ENCODE measurements around the gene FCER2. TPM values are rescaled to one million over a fixed set of nuclear protein-coding genes. Genes with fewer than 3 reads are reported as not detected.

The FCER2 gene
- total RNA-seq, 8 experiments from 2014 or later: 0.11 to 0.59 (median 0.32) TPM; not detected in 1

DNA sequence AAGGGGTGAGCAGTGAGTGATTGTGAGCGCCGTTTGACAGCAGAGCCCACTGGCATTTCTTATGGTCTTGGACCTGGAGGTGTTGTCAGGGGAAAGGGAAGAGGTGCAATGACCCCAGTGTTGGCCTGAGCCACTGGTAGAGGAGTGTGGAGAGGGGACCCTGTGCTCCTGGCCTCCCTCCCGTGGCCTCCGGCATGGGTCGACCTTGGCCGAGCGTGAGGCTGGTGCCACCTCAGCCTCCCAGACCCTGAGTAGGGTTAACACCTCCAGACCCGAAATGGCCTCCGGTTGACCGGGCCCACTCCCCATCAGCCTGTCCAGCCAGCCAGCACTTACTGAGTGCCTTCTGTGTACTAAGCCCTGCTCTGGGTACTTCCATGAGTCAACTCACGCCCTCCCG lies 14.8 kb downstream of the FCER2 start:
- Histone ChIP-seq H3K4me1 (replicated peaks in 1 of 2) (no peaks in the 10 kb centered on the region), H3K4me3 (no peak overlapping the region), H3K27ac (no peak overlapping the region)
- ATAC-seq (replicated peaks in 6 of 8): peak in 2 of 8 experiments; percentile 15 to 20
- 0 to 100% (median 86%) methylated on average over 1 to 8 of the region's 12 CpGs; no CpG with 5 or more reads in 6 of the 10 experiments for WGBS, 10 experiments
- in situ Hi-C loops (cut with MboI; ENCODE audit: low pct_unique_long_range_greater_than_20kb in 2 of 9, low sequenced_read_pairs in 9 of 9, unreplicated experiment in 9 of 9): no loop called here

DNA sequence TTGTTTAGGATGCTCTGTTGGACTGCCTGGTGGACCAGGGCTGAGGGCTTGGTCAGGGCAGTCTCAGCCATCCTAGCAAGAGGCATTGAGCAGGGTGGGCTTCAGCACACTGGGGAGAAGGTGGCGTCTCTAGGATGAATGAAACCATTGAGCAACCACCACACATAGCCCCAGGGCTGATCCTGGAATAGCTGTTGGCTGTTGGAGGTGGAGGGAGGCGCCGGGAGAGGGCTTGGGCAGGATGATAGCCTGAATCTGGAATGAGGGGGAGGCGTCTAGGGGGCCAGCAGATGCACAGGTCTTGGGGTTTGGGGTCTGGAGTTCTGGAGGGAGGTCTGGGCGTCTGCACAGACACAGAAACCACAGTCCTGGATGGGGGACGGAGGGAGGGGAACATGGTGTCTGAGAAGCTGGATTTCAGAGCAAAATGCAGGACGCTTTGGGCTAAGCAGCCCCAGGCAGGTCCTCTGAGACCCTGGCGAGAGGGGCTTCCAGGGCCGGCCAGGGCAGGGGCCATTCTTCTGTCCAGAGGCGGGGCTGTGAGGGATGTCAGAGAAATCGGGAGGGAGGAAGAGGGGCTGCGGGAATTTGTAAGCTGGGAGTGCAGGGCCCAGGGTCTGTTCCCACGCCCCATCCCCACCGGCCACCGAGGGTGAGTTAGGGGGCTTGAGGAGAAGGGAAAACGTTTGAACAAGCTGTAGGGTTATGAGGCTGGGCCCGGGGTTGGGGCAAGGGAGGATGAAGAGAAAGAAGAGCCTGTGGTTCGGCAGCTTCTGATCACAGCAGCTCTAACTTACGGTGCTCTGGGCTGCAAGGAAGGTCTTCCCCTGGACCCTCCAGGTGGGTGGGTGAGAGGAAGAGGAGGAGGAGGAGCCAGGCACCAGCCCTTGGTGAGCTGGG lies 16.1 kb downstream of the FCER2 start:
- no peak for ATAC-seq (replicated peaks in 6 of 8)
- in situ Hi-C loops (cut with MboI; ENCODE audit: low pct_unique_long_range_greater_than_20kb in 2 of 9, low sequenced_read_pairs in 9 of 9, unreplicated experiment in 9 of 9): no loop called here

DNA sequence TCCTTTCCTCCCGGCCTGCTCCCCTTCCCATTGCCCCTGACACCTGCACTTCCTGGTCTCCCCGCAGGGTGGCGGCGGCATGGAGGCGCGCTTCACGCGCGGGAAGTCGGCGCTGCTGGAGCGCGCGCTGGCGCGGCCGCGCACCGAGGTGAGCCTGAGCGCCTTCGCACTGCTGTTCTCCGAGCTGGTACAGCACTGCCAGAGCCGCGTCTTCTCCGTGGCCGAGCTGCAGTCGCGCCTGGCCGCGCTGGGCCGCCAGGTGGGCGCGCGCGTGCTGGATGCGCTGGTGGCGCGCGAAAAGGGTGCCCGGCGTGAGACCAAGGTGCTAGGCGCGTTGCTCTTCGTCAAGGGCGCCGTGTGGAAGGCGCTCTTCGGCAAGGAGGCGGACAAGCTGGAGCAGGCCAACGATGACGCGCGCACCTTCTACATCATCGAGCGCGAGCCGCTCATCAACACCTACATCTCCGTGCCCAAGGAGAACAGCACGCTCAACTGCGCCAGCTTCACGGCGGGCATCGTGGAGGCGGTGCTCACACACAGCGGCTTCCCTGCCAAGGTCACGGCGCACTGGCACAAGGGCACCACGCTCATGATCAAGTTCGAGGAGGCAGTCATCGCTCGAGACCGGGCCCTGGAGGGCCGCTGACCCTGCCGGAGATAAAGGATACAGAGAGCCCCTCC lies 19.6 kb downstream of the FCER2 start:
- in situ Hi-C loops (cut with MboI; ENCODE audit: low pct_unique_long_range_greater_than_20kb in 2 of 9, low sequenced_read_pairs in 9 of 9, unreplicated experiment in 9 of 9): no loop called here
- 92 to 100% (median 99%) methylated on average over 1 to 28 of the region's 74 CpGs; no CpG with 5 or more reads in 5 of the 10 experiments for WGBS, 10 experiments
- no peak for ATAC-seq (replicated peaks in 6 of 8)
- H3K4me1 ChIP-seq (replicated peaks in 1 of 2): peaks cover 10 to 11% of the 10 kb centered on the region in 2 donors
- H3K27ac ChIP-seq: no peak overlapping the region
- H3K4me3 ChIP-seq: peak overlapping the region in 2 of 5 donors; percentile 95 to 97

More for the DNA sequence above, 16.1 kb downstream of the FCER2 start:
- Histone ChIP-seq H3K27ac (no peak overlapping the region), H3K4me1 (replicated peaks in 1 of 2) (peaks cover 3% of the 10 kb centered on the region in 2 donors), H3K4me3 (no peak overlapping the region)
- WGBS, 10 experiments: 32 to 67% (median 45%) methylated on average over 1 to 6 of the region's 19 CpGs; no CpG with 5 or more reads in 6 of the 10 experiments

DNA sequence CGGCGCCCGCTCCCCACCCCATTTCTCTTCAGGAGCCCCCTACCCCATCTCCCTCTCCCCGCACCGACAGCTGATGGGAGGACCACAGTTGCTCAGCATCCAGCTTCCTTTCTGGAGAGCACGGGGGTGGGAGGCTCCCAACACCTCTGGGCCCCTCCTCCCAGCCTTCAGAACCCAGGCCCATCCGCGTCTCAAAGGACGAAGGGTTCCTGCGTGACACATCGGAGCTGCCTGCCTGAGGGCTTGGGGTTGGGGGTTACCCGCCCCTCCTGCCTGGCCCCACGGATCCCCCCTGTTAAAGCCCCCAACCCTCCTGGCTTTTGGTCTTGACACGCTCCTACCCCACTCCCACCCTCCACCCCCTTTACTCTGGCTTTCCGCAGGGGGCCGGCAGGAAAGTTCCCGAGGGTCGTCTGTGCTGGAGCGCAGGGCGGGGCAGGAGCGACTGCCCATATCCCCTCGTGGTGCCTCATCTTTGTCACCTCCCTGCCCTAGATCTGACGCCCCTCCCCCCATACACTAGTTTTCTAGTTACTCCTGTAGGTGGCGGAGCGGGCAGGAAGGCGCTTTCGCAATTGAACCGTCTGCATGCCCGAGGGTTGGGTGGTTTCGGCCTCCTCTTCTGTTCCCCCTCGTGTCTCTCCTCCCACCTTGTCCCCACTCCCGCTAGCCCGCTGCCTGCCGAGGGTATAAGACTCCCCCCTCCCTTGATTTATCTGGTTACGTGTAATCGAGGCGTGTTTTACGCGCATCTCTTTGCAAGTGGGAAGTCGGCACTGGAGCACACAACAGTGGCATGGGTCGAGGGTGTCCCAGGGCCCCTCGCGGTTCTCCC lies 20.4 kb downstream of the FCER2 start:
- peak overlapping the region; percentile 60 to 97 (median 95) for H3K4me3 ChIP-seq
- H3K27ac ChIP-seq: peak overlapping the region; percentile 57 to 79
- H3K4me1 ChIP-seq (replicated peaks in 1 of 2): peaks cover 10 to 11% of the 10 kb centered on the region in 2 donors
- ATAC-seq (replicated peaks in 6 of 8): peak; percentile 27 to 68 (median 36)
- 0 to 28% methylated on average over 1 to 5 of the region's 43 CpGs; no CpG with 5 or more reads in 8 of the 10 experiments for WGBS, 10 experiments
- in situ Hi-C loops (cut with MboI; ENCODE audit: low pct_unique_long_range_greater_than_20kb in 2 of 9, low sequenced_read_pairs in 9 of 9, unreplicated experiment in 9 of 9): no loop called here

DNA sequence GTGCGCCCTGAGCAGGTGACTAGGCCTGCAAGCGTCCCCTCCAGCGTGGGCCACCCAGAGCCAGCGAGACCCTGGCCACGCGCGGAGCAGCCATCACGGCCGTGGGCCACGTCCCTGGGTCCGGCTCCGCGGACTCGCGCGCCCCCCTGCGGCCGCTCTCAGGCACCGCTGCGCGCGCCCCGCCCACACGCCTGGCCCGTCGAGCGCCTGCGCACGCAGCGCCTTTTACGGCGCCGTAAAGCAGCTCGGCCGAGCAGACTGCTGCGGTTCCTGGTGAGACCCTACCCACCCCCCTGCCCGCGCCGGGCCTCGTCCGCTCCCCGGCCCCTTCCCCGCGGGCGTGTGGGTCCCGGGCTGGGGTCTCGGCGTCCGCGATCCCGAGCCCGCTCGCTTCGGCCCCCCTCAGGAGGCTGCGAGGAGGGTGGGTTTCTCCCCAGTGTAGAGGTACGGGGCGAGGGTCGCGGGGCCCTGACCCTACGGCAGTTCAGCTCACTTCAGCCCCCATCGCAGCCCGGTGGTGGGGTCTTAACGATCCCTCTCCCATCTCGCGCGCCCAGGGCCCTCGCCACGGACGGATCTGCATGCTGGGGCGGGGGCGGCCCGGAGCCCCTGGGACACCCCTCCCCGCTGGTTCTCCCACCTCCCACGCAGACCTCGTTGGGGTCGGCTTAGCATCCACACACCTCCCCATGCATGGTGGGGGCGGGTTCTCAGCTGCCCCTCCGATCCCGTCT lies 21.2 kb downstream of the FCER2 start, which contains the start of gene TRAPPC5:
TSS of gene TRAPPC5 (plus strand) at position 228 of the 734 bp plus-strand sequence. CDS start 1,421 bp downstream, outside the sequence.
- Histone ChIP-seq H3K27ac (peak within 1 kb of the TSS; percentile 57 to 79), H3K4me3 (peak within 1 kb of the TSS; percentile 60 to 97 (median 95)), H3K4me1 (replicated peaks in 1 of 2) (peaks cover 10 to 11% of the 10 kb centered on the region in 2 donors)
- WGBS, 10 experiments: 0% methylated on average over 3 to 7 of the region's 79 CpGs; no CpG with 5 or more reads in 7 of the 10 experiments
- in situ Hi-C loops (cut with MboI; ENCODE audit: low pct_unique_long_range_greater_than_20kb in 2 of 9, low sequenced_read_pairs in 9 of 9, unreplicated experiment in 9 of 9): no loop called here
- peak; percentile 53 to 85 (median 80) for ATAC-seq (replicated peaks in 6 of 8)

DNA sequence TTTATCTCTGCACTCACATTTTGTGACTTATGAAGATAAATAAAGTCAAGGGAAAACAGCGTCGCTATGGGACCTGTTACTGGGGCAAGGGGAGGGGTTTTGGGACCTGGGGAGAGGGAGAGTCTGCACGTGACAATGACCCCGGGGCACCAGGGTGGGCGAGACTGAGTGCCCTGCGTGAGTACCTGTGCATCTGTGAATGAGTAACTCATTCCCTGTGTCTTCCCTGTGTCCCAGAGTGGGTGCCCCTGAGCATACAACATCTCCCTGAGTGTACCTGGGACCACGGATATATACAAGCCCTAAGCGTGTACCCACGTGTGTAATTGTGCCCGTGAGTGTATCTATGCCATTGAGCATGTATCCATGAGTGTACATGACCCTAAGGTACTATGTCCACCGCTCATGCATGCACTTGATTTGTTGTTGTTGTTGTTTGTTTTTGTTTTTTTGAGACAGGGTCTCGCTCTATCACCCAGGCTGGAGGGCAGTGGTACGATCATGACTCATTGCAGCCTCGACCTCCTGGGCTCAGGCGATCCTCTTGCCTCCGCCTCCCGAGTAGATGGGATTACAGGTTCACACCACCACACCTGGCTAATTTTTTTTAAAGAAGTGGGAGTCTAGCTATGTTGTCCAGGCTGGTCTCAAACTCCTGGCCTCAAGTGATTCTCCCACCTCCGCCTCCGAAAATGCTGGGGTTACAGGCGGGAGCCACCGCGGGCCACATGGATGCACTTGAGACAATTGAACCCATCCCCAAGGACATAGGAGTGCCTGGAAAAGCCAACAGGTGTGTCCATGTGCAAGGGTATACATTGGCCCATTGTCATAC lies 21.9 kb downstream of the FCER2 start:
- in situ Hi-C loops (cut with MboI; ENCODE audit: low pct_unique_long_range_greater_than_20kb in 2 of 9, low sequenced_read_pairs in 9 of 9, unreplicated experiment in 9 of 9): no loop called here
- Histone ChIP-seq H3K4me1 (replicated peaks in 1 of 2) (peaks cover 10 to 11% of the 10 kb centered on the region in 2 donors), H3K4me3 (peak overlapping the region; percentile 60 to 97 (median 95)), H3K27ac (peak overlapping the region in 1 of 2 donors; percentile 31)
- 0 to 61% (median 36%) methylated on average over 1 to 15 of the region's 22 CpGs; no CpG with 5 or more reads in 4 of the 10 experiments for whole genome bisulfite sequencing, 10 experiments
- peak in 1 of 8 experiments; percentile 7 for ATAC-seq (replicated peaks in 6 of 8)

DNA sequence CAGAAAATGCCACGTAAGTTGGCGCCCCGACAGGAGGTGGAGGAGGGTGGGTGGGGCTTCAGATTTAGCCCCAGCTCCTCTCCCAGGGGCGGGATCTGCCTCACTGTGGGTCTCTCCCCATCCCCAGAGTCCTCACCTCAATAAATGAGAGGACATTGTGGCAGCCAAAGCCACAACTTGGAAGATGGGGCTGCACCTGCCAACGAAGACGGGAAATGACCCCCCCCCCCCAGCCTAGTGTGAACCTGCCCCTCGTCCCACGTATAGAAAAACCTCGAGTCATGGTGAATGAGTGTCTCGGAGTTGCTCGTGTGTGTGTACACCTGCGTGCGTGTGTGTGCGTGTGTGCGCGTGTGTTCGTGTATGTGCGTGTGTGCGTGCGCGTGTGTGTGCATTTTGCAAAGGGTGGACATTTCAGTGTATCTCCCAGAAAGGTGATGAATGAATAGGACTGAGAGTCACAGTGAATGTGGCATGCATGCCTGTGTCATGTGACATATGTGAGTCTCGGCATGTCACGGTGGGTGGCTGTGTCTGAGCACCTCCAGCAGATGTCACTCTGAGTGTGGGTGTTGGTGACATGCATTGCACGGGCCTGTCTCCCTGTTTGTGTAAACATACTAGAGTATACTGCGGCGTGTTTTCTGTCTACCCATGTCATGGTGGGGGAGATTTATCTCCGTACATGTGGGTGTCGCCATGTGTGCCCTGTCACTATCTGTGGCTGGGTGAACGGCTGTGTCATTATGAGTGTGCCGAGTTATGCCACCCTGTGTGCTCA lies 22.8 kb downstream of the FCER2 start:
- peak in 5 of 8 experiments; percentile 51 to 67 (median 60) for ATAC-seq (replicated peaks in 6 of 8)
- Histone ChIP-seq H3K4me3 (no peak overlapping the region), H3K27ac (no peak overlapping the region), H3K4me1 (replicated peaks in 1 of 2) (peaks cover 10 to 11% of the 10 kb centered on the region in 2 donors)
- in situ Hi-C loops (cut with MboI; ENCODE audit: low pct_unique_long_range_greater_than_20kb in 2 of 9, low sequenced_read_pairs in 9 of 9, unreplicated experiment in 9 of 9): no loop called here
- WGBS, 10 experiments: 0 to 98% (median 58%) methylated on average over 1 to 22 of the region's 30 CpGs; no CpG with 5 or more reads in 2 of the 10 experiments

DNA sequence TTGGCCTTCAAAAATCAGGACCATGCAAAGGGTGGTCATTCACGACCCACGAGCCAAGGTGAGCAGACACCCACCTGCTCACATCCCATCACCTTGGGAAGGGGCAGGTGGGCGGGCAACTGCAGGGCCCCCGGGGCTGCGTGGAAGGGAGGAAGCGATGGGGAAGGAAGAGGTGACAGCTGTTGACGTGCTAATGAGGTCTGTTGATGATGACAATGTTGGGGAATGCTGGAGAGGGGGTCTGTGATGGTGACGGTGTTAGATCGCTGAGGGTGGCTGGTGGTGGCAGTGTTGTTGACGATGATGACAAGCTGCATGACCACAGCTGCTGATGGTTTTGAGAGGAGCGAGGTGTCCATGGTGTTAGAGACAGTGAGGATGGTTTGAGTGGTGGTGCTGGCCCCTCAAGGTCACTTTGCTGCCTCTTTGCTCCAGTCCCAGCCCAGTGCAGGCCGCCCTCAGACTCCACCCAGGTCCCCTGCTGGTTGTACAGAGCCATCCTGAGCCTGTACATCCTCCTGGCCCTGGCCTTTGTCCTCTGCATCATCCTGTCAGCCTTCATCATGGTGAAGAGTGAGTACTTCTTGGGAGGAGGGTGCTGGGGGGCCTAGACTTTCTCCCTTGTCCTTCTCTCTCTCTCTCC lies 24.1 kb downstream of the FCER2 start:
- Histone ChIP-seq H3K4me3 (no peak overlapping the region), H3K27ac (no peak overlapping the region), H3K4me1 (replicated peaks in 1 of 2) (peaks cover 10 to 11% of the 10 kb centered on the region in 2 donors)
- no peak for ATAC-seq (replicated peaks in 6 of 8)
- WGBS, 10 experiments: 0 to 92% (median 20%) methylated on average over 1 to 6 of the region's 12 CpGs; no CpG with 5 or more reads in 3 of the 10 experiments
- in situ Hi-C loops (cut with MboI; ENCODE audit: low pct_unique_long_range_greater_than_20kb in 2 of 9, low sequenced_read_pairs in 9 of 9, unreplicated experiment in 9 of 9): no loop called here

DNA sequence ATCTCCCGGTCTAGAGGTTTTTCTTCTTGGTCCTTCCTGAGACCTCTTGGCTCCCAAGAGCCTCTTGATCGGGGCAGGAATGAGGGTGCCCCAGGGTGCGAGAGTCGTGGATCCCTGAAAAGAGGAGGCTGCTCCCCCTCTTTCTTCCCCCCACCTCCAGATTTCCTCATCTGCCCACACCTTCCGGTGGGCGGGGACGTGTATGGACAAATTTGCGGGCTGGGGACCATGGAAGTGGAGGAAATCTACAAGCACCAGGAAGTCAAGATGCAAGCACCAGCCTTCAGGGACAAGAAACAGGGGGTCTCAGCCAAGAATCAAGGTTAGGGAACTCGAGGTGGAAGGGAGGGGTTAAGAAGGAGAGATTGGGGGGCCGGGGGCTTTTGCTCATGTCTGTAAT lies 25.1 kb downstream of the FCER2 start, which contains the start of gene MCEMP1:
TSS of gene MCEMP1 (plus strand) at position 237 of the 400 bp plus-strand sequence. CDS start at position 268, 31 bp downstream.
- Histone ChIP-seq H3K4me1 (replicated peaks in 1 of 2) (peaks cover 8% of the 10 kb centered on the region in 2 donors), H3K27ac (no peak within 1 kb of the TSS), H3K4me3 (no peak within 1 kb of the TSS)
- in situ Hi-C loops (cut with MboI; ENCODE audit: low pct_unique_long_range_greater_than_20kb in 2 of 9, low sequenced_read_pairs in 9 of 9, unreplicated experiment in 9 of 9): no loop called here
- WGBS, 10 experiments: 10 to 70% (median 42%) methylated on average over 2 to 4 of the region's 10 CpGs; no CpG with 5 or more reads in 7 of the 10 experiments
- no peak for ATAC-seq (replicated peaks in 6 of 8)

DNA sequence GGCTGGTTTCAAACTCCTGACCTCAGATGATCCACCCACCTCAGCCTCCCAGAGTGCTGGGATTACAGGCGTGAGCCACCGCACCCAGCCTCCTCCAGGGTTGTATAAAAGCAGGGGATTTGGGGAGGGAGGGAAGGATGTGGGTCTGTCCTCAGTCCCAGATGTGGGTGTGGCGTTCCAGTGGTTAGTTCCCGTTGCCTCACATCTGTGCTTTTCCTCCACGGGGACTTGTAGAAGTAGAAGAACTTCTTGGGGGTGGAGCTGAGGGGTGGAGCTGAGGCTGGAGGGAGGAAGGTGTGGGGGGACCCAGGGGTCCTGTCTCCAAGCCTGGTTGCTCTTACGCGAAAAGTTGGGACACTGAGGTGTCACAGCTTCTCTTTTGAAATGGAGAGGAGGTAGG lies 25.6 kb downstream of the FCER2 start:
- no peak for ATAC-seq (replicated peaks in 6 of 8)
- Histone ChIP-seq H3K4me1 (replicated peaks in 1 of 2) (peaks cover 7% of the 10 kb centered on the region in 2 donors), H3K27ac (no peak overlapping the region), H3K4me3 (no peak overlapping the region)
- WGBS, 10 experiments: 38 to 100% methylated on average over 2 of the region's 7 CpGs; no CpG with 5 or more reads in 8 of the 10 experiments
- in situ Hi-C loops (cut with MboI; ENCODE audit: low pct_unique_long_range_greater_than_20kb in 2 of 9, low sequenced_read_pairs in 9 of 9, unreplicated experiment in 9 of 9): no loop called here
